ENCODE data around the gene CCDC88C.

Gene CCDC88C

DNA sequence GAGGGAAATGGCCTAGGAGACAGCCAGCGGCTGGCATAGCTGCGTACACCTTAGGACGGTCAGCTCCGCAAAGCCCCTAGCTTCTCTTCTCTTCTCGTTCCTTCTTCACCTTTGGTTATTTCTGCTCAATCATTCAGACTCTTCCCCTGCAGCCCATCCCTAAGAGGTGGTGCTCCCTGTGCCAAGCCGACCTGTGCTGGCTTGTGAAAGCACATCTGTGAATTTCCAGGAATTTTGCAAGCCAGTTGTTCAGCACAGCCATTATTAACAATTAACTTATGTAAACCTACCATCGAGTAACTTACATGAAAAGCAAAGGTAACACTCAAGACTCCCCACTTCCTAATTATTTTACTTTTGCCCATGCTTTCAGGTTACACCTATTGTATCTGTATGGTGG lies 152.2 kb downstream of the CCDC88C start:
- no peak for DNase-seq (ENCODE audit: low read depth)
- no peak overlapping the region for H3K4me3 ChIP-seq (ENCODE audit: low read length)
- TF ChIP-seq, protein P1, sequence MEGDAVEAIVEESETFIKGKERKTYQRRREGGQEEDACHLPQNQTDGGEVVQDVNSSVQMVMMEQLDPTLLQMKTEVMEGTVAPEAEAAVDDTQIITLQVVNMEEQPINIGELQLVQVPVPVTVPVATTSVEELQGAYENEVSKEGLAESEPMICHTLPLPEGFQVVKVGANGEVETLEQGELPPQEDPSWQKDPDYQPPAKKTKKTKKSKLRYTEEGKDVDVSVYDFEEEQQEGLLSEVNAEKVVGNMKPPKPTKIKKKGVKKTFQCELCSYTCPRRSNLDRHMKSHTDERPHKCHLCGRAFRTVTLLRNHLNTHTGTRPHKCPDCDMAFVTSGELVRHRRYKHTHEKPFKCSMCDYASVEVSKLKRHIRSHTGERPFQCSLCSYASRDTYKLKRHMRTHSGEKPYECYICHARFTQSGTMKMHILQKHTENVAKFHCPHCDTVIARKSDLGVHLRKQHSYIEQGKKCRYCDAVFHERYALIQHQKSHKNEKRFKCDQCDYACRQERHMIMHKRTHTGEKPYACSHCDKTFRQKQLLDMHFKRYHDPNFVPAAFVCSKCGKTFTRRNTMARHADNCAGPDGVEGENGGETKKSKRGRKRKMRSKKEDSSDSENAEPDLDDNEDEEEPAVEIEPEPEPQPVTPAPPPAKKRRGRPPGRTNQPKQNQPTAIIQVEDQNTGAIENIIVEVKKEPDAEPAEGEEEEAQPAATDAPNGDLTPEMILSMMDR (conservative IDR thresholded peaks at IDR 0.05; ENCODE audit: low read depth, low read length): no peak

GRCh38 chr14:91264151-91265150 lies 153.2 kb downstream of the CCDC88C start:
- TF ChIP-seq, protein P1 (conservative IDR thresholded peaks at IDR 0.05; ENCODE audit: low read depth, low read length): no peak
- H3K4me3 ChIP-seq (ENCODE audit: low read length): peak overlapping the region; percentile 50

DNA sequence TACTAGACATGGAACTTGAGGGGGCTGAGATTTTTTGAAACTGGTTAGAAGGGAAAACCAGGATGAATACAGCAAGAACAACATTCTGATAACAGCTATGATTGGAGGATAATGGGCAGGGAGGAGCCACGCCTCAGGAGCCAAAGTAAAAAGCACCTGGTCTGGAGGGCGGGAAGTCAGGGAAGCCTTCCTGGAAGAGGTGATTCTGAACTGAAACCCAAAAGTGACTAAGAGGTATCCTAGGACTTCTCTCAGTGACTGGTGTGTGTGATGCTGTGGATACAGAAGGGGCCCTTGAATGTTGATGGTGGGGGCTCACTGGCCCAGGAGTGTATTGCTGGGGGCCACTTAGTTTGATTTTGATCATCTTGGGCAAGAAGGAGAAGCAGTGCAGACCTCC lies 154.3 kb downstream of the CCDC88C start:
- DNase-seq (ENCODE audit: low read depth): no peak
- H3K4me3 ChIP-seq (ENCODE audit: low read length): no peak overlapping the region
- TF ChIP-seq, protein P1 (conservative IDR thresholded peaks at IDR 0.05; ENCODE audit: low read depth, low read length): no peak

More at GRCh38 chr14:91264151-91265150, 153.2 kb downstream of the CCDC88C start:
- no peak for DNase-seq (ENCODE audit: low read depth)

GRCh38 chr14:91261986-91262549 lies 155.6 kb downstream of the CCDC88C start:
- TF ChIP-seq, protein P1 (conservative IDR thresholded peaks at IDR 0.05; ENCODE audit: low read depth, low read length): no peak
- no peak for DNase-seq (ENCODE audit: low read depth)
- H3K4me3 ChIP-seq (ENCODE audit: low read length): no peak overlapping the region

- TF ChIP-seq, protein P1 (conservative IDR thresholded peaks at IDR 0.05; ENCODE audit: low read depth, low read length): no peak
- H3K4me3 ChIP-seq (ENCODE audit: low read length): no peak overlapping the region
- no peak for DNase-seq (ENCODE audit: low read depth)
Observed at GRCh38 chr14:91261115-91261514, 156.5 kb downstream of the CCDC88C start.

DNA sequence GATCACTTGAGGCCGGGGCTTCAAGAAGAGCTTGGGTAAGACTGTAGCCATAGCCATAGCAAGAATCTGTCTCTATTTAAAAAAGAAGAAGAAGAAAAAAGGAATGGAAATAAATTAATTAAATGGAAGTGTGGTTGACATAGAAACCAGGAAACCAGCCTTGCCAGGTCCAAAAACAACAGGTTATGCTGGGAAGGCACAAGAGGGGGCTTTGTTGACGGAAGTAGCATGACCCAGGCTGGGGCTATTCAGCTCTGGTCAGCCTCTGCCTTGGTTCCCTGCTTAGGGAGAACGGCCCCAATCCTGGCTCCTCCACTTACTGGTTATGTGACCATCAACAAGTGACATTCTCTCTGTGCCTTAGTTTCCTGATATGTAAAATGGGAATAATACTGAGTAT lies 158.7 kb downstream of the CCDC88C start:
- TF ChIP-seq, protein P1 (conservative IDR thresholded peaks at IDR 0.05; ENCODE audit: low read depth, low read length): no peak
- no peak overlapping the region for H3K4me3 ChIP-seq (ENCODE audit: low read length)
- no peak for DNase-seq (ENCODE audit: low read depth)
